Uterus (tissue), 4 donors: Measurements from ENCODE around the gene CLSTN1. TPM values are rescaled to one million over a fixed set of nuclear protein-coding genes. Genes with fewer than 3 reads are reported as not detected.

ENCODE experiments used
- total RNA-seq, 4 donors: library from RNA; depleted of rRNA in 3 of 4; stranded (reverse); fragments of >200 nt in 3 of 4; gene quantifications; one replicate each; pipeline versions ENCODE4 v1.1.0 to v1.2.4, GENCODE V29; 2014 to 2023
- donor health status: DM: yes; HTN: yes; CAD: no.

Gene CLSTN1
- total RNA-seq, 4 donors from 2014 or later, result 46.8 to 184 (median 94.0) TPM

Other genes with a start within 250 kb of the CLSTN1 start
- gene TMEM201, start 235.1 kb downstream of the CLSTN1 start, total RNA-seq, result 10 to 100 TPM in 1 of 4 donors, 1 to 10 TPM in 1, under 1 TPM in 2; 0.29 to 20.2 (median 4.0) TPM
- 1 to 10 TPM; 4.6 to 9.7 (median 7.4) TPM for gene PIK3CD, start 172.2 kb downstream of the CLSTN1 start, total RNA-seq
- gene CTNNBIP1, start 86.3 kb upstream of the CLSTN1 start, total RNA-seq, result 10 to 100 TPM in 2 of 4 donors, 1 to 10 TPM in 2; 4.7 to 26.6 (median 13.6) TPM
- 10 to 100 TPM in 3 of 4 donors, 1 to 10 TPM in 1; 9.4 to 66.9 (median 26.0) TPM for gene LZIC, start 119.4 kb upstream of the CLSTN1 start, total RNA-seq
- 10 to 100 TPM in 2 of 4 donors, 1 to 10 TPM in 2; 1.8 to 41.5 (median 12.7) TPM for gene NMNAT1, start 119.5 kb upstream of the CLSTN1 start, total RNA-seq
- 10 to 100 TPM in 3 of 4 donors, 1 to 10 TPM in 1; 2.5 to 47.1 (median 35.1) TPM for gene RBP7, start 173.3 kb upstream of the CLSTN1 start, total RNA-seq
- gene UBE4B, start 209.0 kb upstream of the CLSTN1 start, total RNA-seq, result 10 to 100 TPM; 15.4 to 54.2 (median 30.4) TPM